GM20000 (cell line): ENCODE data around the gene RIMS4.

ENCODE experiments used
- DNase-seq: peaks from one replicate; pipeline ENCODE4 v3.0.0; 2012; ENCODE audit warnings: low spot score
- CTCF ChIP-seq: IDR thresholded peaks from 2 replicates; pipeline ENCODE4 v1.5.1; 2012; ENCODE audit warnings: mild to moderate bottlenecking, control low read depth; ENCODE audit errors: extremely low read depth, missing control alignments

Gene RIMS4

GRCh38 chr20:44795836-44796235, 14.5 kb downstream of the RIMS4 start:
- no peak for DNase-seq
- TF ChIP-seq CTCF, result no peak

- TF ChIP-seq CTCF, result no peak
- DNase-seq, result no peak
These were observed 17.6 kb downstream of the RIMS4 start for GRCh38 chr20:44792796-44793195.

GRCh38 chr20:44790638-44791393, 19.5 kb downstream of the RIMS4 start:
- DNase-seq, result no peak
- no peak for TF ChIP-seq CTCF

- TF ChIP-seq CTCF, result no peak
- no peak for DNase-seq
These were observed 21.5 kb downstream of the RIMS4 start for GRCh38 chr20:44788706-44789456.

GRCh38 chr20:44787299-44787698, 23.0 kb downstream of the RIMS4 start:
- DNase-seq, result no peak
- TF ChIP-seq CTCF, result no peak

- TF ChIP-seq CTCF, result no peak
- no peak for DNase-seq
These were observed 24.6 kb downstream of the RIMS4 start for GRCh38 chr20:44785768-44786167.

GRCh38 chr20:44784688-44785087, 25.7 kb downstream of the RIMS4 start:
- TF ChIP-seq CTCF, result no peak
- no peak for DNase-seq
